Measurements from ENCODE around the gene ATP6V0D1.

The ATP6V0D1 gene

DNA sequence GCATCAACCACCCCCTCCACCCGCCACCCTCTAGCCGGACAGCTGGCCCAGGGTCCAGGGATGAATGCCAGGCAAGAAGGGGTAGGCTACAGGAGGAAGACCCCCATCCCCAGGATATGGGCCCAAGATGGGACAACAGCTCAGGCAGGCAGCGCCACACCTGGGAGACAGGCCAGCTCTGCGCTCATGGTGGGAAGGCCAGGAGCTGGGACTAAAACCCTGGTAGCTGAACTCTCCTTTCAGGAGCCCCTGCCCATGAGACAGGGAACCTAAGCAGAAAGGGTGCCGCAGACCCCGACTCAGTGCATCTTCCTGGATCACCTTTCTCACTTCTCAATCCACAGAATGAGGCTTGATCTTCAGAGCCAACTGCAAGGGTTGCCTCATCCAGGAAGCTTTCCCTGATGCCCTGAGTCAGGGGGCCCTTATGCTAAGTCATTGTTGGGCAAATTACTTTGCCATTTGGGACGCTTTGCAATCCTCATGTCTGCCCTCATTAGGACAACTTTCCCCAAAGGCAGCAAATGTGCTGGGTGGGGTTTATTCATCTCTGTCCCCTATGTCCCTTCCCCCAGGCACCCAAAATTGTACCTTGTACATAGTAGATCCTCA, 73.7 kb downstream of the ATP6V0D1 start:
- Mint-ChIP-seq H3K36me3 (ENCODE audit: low read depth) (peaks cover 6% of the 10 kb centered on the region), H3K27me3 (ENCODE audit: low read depth) (peaks cover 4% of the 10 kb centered on the region)

DNA sequence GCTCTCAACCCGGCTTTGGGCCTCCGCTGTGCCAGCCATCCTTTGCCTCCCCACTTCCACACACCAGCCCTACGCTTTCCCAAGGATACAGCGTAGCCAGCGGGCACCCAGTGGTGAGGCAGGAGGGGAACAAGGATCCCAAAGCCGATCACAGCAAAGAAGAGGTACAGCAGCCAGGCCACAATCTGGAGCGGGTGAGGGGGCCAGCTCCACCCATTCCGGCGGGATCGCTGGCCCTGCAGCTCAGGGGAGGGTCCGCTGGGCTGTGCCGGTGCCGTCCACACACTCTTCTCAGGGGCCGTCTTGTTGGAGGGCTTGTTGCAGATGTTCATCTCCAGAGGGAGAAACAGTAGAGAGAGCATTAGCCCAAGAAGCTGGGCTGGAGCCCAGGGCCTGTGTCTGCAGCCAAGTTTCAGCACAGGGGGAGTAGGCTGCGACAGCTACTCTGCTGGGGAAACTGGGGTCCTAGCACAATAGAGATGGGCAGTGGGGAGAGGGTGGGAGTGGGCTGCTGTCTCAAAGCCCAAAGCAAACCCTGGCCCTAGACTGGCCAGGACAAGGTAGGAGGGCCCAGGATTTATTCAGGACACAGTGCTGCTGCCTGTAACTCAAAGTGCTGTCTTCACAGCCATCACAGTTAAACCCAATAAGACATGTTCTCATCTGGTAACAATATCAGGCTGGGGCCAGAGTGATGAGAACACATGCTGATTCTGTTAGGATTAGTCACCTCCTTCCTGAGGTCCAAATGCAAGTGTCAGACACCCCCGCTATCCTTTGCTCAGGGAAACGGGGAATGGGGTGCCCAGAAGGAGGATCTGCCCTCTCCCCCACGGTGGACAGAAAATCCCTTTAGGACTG, 74.6 kb downstream of the ATP6V0D1 start:
- Mint-ChIP-seq H3K36me3 (ENCODE audit: low read depth) (peaks cover 6% of the 10 kb centered on the region), H3K4me1 (peaks cover 34% of the 10 kb centered on the region), H3K9me3 (no peaks in the 10 kb centered on the region), H3K27me3 (ENCODE audit: low read depth) (peaks cover 9% of the 10 kb centered on the region), H3K27ac (peak overlapping the region; percentile 58 to 92 (median 87)), H3K4me3 (no peak overlapping the region)
- TF ChIP-seq, protein P1, sequence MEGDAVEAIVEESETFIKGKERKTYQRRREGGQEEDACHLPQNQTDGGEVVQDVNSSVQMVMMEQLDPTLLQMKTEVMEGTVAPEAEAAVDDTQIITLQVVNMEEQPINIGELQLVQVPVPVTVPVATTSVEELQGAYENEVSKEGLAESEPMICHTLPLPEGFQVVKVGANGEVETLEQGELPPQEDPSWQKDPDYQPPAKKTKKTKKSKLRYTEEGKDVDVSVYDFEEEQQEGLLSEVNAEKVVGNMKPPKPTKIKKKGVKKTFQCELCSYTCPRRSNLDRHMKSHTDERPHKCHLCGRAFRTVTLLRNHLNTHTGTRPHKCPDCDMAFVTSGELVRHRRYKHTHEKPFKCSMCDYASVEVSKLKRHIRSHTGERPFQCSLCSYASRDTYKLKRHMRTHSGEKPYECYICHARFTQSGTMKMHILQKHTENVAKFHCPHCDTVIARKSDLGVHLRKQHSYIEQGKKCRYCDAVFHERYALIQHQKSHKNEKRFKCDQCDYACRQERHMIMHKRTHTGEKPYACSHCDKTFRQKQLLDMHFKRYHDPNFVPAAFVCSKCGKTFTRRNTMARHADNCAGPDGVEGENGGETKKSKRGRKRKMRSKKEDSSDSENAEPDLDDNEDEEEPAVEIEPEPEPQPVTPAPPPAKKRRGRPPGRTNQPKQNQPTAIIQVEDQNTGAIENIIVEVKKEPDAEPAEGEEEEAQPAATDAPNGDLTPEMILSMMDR (IDR thresholded peaks at IDR 0.05; ENCODE audit: unreplicated experiment in 3 of 3), result no peak

More for the DNA sequence above, 73.7 kb downstream of the ATP6V0D1 start:
- Mint-ChIP-seq H3K4me3 (no peak overlapping the region), H3K4me1 (peaks cover 29% of the 10 kb centered on the region), H3K27ac (peak overlapping the region in 2 of 3 experiments; percentile 87 to 92), H3K9me3 (no peaks in the 10 kb centered on the region)
- TF ChIP-seq, protein P1 (IDR thresholded peaks at IDR 0.05; ENCODE audit: unreplicated experiment in 3 of 3), result no peak

DNA sequence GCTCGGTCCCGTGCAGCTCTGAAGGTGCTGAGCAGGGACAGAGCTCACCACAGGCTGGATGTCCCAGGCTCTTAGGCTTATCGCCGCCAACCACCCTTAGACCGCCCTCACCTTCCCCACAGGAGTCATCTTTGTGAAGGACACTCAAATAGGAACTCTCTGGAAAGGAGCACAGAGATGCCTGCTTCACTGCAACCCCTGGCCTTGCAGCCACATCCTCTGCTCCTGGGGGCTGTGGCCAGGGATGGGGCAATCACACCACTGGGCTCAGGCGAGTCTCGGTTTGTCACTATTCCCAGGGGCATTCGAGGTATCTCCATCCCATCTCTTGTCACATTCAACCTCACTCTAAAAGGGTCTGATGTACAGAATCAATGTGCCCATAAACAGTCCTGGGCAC, 75.6 kb downstream of the ATP6V0D1 start:
- Mint-ChIP-seq H3K27me3 (ENCODE audit: low read depth) (peaks cover 9% of the 10 kb centered on the region), H3K36me3 (ENCODE audit: low read depth) (peaks cover 6% of the 10 kb centered on the region), H3K27ac (no peak overlapping the region), H3K9me3 (no peaks in the 10 kb centered on the region), H3K4me3 (no peak overlapping the region), H3K4me1 (peaks cover 39% of the 10 kb centered on the region)
- TF ChIP-seq, protein P1 (IDR thresholded peaks at IDR 0.05; ENCODE audit: unreplicated experiment in 3 of 3), result no peak

DNA sequence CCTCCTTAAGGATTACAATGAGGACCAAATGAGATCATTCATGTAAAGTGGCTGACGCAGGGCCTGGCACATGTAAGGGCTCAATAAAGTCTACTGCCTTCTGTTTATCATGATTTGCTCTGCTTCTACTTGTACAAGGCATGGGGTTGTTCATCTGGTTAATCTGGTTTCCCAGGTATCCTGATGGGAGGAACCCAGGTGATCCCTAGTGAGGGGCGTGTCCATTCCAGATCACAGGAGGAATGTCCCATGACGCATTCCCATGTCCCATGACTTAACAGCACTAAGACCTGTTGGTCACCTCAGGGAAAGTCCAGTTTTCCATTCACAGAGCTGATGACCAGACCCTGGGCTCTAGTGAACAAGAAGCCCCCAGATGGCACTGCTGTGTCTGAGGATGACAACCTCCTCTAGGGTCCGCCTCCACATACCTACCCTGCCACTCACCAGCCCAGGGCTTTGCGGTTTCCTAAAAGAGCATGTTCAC, 76.2 kb downstream of the ATP6V0D1 start:
- no peak overlapping the region for H3K27ac Mint-ChIP-seq
- H3K27me3 Mint-ChIP-seq (ENCODE audit: low read depth), result peaks cover 9% of the 10 kb centered on the region
- H3K36me3 Mint-ChIP-seq (ENCODE audit: low read depth), result peaks cover 6% of the 10 kb centered on the region
- TF ChIP-seq, protein P1 (IDR thresholded peaks at IDR 0.05; ENCODE audit: unreplicated experiment in 3 of 3), result no peak
- H3K9me3 Mint-ChIP-seq, result no peaks in the 10 kb centered on the region
- H3K4me3 Mint-ChIP-seq, result no peak overlapping the region
- peaks cover 43% of the 10 kb centered on the region for H3K4me1 Mint-ChIP-seq

DNA sequence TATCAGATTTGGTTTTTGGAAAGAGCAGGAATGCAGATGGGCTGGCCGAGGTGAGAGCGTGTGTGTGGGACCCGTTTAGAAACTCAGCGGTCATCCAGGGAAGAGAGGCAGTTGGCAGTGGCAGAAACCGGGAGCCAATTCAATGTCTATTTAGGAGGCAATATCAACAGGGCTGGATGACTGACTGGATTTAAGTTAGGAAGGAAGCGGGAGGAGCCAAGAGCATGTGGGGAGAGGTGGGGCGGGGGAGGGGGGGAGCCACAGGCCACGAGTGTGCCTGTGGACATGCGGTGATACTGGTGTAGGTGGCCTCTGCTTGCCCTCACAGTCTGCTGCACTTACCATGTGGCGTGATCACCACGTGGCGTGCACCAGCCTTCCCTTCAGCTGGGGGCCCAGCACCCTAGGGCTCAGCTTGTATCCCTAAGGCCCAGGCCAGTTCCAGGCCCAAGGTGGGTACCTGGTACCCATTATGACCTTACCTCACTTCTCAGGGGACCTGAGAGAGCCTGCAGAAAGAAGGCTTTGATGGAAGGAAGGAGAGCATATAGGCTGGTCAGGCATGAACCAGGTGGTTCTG, 76.9 kb downstream of the ATP6V0D1 start:
- peaks cover 46% of the 10 kb centered on the region for H3K4me1 Mint-ChIP-seq
- no peak overlapping the region for H3K27ac Mint-ChIP-seq
- TF ChIP-seq, protein P1 (IDR thresholded peaks at IDR 0.05; ENCODE audit: unreplicated experiment in 3 of 3), result no peak
- no peak overlapping the region for H3K4me3 Mint-ChIP-seq
- no peaks in the 10 kb centered on the region for H3K9me3 Mint-ChIP-seq
- H3K36me3 Mint-ChIP-seq (ENCODE audit: low read depth), result peaks cover 3% of the 10 kb centered on the region
- peaks cover 9% of the 10 kb centered on the region for H3K27me3 Mint-ChIP-seq (ENCODE audit: low read depth)
